A673 (cell line): ENCODE results near the gene CALML4. TPM values are rescaled to one million over a fixed set of nuclear protein-coding genes. Genes with fewer than 3 reads are reported as not detected.
"Not testable (repeated sequence)": the region's sequence is repeated elsewhere in the genome, so short reads cannot be mapped to it uniquely, and the experiment has no call there.

ENCODE experiments used
- BruUV-seq: library from RNA; stranded (reverse); fragments of 400-500 nt; replicated peaks from 2 replicates; lab custom pipeline; 2021; lab: Mats Ljungman, UMichigan
- CTCF ChIA-PET: fragments of 300-600 bp; sonication (Branson Sonifier 250); formaldehyde crosslinking; loops from one replicate; lab custom pipeline; 2022; ENCODE audit warnings: antibody characterized with exemption; lab: Charles Lee
- POLR2A ChIA-PET: fragments of 300-600 bp; sonication (Branson Sonifier 250); formaldehyde crosslinking; loops from one replicate; lab custom pipeline; 2022; ENCODE audit warnings: antibody characterized with exemption; ENCODE audit not compliant: low non-redundant PET; lab: Charles Lee
- DNase-seq: peaks from one replicate; pipeline ENCODE4 v3.0.0-alpha.2; 2015; ENCODE audit warnings: low spot score
- H3K27ac ChIP-seq: fragments of 200-600 bp; sonication (generic); 2 replicates; pipeline ENCODE4 v1.5.1; 2016; ENCODE audit warnings: mixed run types, low read depth, mild to moderate bottlenecking, mixed read lengths, antibody characterized with exemption, low read length; ENCODE audit not compliant: poor library complexity, severe bottlenecking
- H3K27me3 ChIP-seq: fragments of 200-600 bp; sonication (generic); replicated peaks from 2 replicates; pipeline ENCODE4 v1.6.1; 2017; ENCODE audit warnings: mixed run types, low read depth, mild to moderate bottlenecking, mixed read lengths, antibody characterized with exemption, low read length; ENCODE audit not compliant: insufficient read depth, poor library complexity
- H3K36me3 ChIP-seq: fragments of 200-600 bp; sonication (generic); 2 replicates; pipeline ENCODE4 v1.6.1; 2016; ENCODE audit warnings: mixed run types, mild to moderate bottlenecking, mixed read lengths, antibody characterized with exemption, low read length; ENCODE audit not compliant: insufficient read depth, poor library complexity, severe bottlenecking
- H3K4me1 ChIP-seq: fragments of 200-600 bp; sonication (generic); 2 replicates; pipeline ENCODE4 v1.6.1; 2017; ENCODE audit warnings: mixed run types, mild to moderate bottlenecking, mixed read lengths, antibody characterized with exemption, low read length; ENCODE audit not compliant: insufficient read depth, poor library complexity, severe bottlenecking
- H3K4me3 ChIP-seq: fragments of 200-600 bp; sonication (generic); 2 replicates; pipeline ENCODE4 v1.5.1; 2016; ENCODE audit warnings: low read depth, mixed run types, mild to moderate bottlenecking, mixed read lengths, low read length; ENCODE audit not compliant: poor library complexity, severe bottlenecking
- H3K9me3 ChIP-seq: fragments of 200-600 bp; sonication (generic); 2 replicates; pipeline ENCODE4 v1.6.1; 2016; ENCODE audit warnings: mixed run types, low read depth, mild to moderate bottlenecking, mixed read lengths, antibody characterized with exemption, low read length; ENCODE audit not compliant: poor library complexity, severe bottlenecking
- CTCF ChIP-seq: fragments of 300-800, 200-600 bp; sonication (generic); conservative IDR thresholded peaks from 2 replicates; pipeline ENCODE4 v1.5.1; 2017; ENCODE audit warnings: low read depth, mild to moderate bottlenecking, antibody characterized with exemption, low read length, moderate library complexity, mixed read lengths
- EZH2 ChIP-seq: fragments of 200-600 bp; sonication (generic); IDR thresholded peaks from 2 replicates; pipeline ENCODE4 v1.6.1; 2017; ENCODE audit warnings: borderline replicate concordance, low read depth, mild to moderate bottlenecking, mixed read lengths, antibody characterized with exemption, low read length; ENCODE audit not compliant: poor library complexity, severe bottlenecking
- intact Hi-C: fragments of 100-400 bp; cut with micrococcal nuclease; formaldehyde crosslinking; loops from one replicate; pipeline ENCODE4 v1.10.0; 2022; ENCODE audit not compliant: unreplicated experiment
- total RNA-seq: library from RNA; stranded (reverse); gene quantifications from 2 replicates; pipeline ENCODE4 v1.2.3, GENCODE V29; 2021

The CALML4 gene
- total RNA-seq, 1 experiment from 2014 or later, result 9.1 TPM

- POLR2A ChIA-PET, result no interaction called here
- no peaks in the 10 kb centered on the region for H3K27me3 ChIP-seq
- no TSS peak for BruUV-seq
Observed at GRCh38 chr15:68223171-68223570, 18.0 kb upstream of the CALML4 start.

GRCh38 chr15:68222432-68222743 is 17.3 kb upstream of the CALML4 start:
- BruUV-seq, CTCF ChIA-PET, DNase-seq, H3K27ac ChIP-seq, H3K9me3 ChIP-seq, H3K27me3 ChIP-seq, H3K36me3 ChIP-seq, H3K4me1 ChIP-seq, POLR2A ChIA-PET, H3K4me3 ChIP-seq, intact Hi-C loops: not testable (repeated sequence)

More at GRCh38 chr15:68223171-68223570, 18.0 kb upstream of the CALML4 start:
- Histone ChIP-seq H3K9me3 (no peaks in the 10 kb centered on the region), H3K4me3 (no peak overlapping the region), H3K36me3 (peaks cover 7% of the 10 kb centered on the region), H3K27ac (no peak overlapping the region), H3K4me1 (peaks cover 3% of the 10 kb centered on the region)
- CTCF ChIA-PET, result no interaction called here
- no peak for DNase-seq
- TF ChIP-seq EZH2, result no peak
- no peak for TF ChIP-seq CTCF
- intact Hi-C loops, result no loop called here

- H3K4me1 ChIP-seq, DNase-seq, BruUV-seq, CTCF ChIA-PET, H3K27me3 ChIP-seq, H3K27ac ChIP-seq, H3K4me3 ChIP-seq, POLR2A ChIA-PET, H3K9me3 ChIP-seq, intact Hi-C loops: not testable (repeated sequence)
- peaks cover 11% of the 10 kb centered on the region for H3K36me3 ChIP-seq
Observed at GRCh38 chr15:68221530-68222431, 16.6 kb upstream of the CALML4 start.

GRCh38 chr15:68220967-68221366 is 15.8 kb upstream of the CALML4 start:
- ChIA-PET CTCF (no interaction called here), POLR2A (no interaction called here)
- no peaks in the 10 kb centered on the region for H3K27me3 ChIP-seq
- H3K27ac ChIP-seq, result no peak overlapping the region
- no peak for TF ChIP-seq EZH2
- H3K9me3 ChIP-seq, result no peaks in the 10 kb centered on the region
- BruUV-seq, result no TSS peak
- H3K4me1 ChIP-seq, result no peaks in the 10 kb centered on the region
- peaks cover 15% of the 10 kb centered on the region for H3K36me3 ChIP-seq
- intact Hi-C loops, result no loop called here
- no peak for DNase-seq
- no peak overlapping the region for H3K4me3 ChIP-seq
